WI38 (cell line): Measurements from ENCODE around the gene COX4I1.

ENCODE experiments used
- H3K4me3 ChIP-seq: 2 replicates; pipeline ENCODE4 v1.5.1; 2011; ENCODE audit warnings: low read depth, mild to moderate bottlenecking, control low read depth, low read length
- TF ChIP-seq, protein P1 (sequence below): IDR thresholded peaks from 2 replicates; pipeline ENCODE4 v1.5.1; 2012; ENCODE audit warnings: low read depth, mild to moderate bottlenecking, control low read depth, low read length

COX4I1 gene

DNA sequence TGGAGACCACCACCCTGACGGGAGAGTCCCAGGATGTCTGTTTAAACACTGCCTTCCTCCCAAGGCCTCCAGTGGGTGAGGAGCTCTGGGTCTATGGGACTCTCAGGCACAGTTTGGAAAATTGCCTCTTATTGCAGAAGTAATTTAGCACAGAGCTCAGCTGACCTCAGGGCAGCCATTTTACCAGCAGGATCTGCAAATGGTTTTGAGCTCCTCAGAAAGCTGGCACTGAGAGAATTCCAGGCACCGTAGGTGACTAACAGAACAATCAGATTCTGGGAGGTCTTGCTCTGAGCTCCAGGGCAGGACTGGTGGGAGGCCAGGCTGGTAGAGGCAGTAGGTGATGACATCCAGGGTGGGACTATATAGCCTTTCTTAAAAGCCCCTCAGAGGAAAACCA, 31.3 kb upstream of the COX4I1 start:
- TF ChIP-seq, protein P1, sequence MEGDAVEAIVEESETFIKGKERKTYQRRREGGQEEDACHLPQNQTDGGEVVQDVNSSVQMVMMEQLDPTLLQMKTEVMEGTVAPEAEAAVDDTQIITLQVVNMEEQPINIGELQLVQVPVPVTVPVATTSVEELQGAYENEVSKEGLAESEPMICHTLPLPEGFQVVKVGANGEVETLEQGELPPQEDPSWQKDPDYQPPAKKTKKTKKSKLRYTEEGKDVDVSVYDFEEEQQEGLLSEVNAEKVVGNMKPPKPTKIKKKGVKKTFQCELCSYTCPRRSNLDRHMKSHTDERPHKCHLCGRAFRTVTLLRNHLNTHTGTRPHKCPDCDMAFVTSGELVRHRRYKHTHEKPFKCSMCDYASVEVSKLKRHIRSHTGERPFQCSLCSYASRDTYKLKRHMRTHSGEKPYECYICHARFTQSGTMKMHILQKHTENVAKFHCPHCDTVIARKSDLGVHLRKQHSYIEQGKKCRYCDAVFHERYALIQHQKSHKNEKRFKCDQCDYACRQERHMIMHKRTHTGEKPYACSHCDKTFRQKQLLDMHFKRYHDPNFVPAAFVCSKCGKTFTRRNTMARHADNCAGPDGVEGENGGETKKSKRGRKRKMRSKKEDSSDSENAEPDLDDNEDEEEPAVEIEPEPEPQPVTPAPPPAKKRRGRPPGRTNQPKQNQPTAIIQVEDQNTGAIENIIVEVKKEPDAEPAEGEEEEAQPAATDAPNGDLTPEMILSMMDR: no peak
- no peak overlapping the region for H3K4me3 ChIP-seq

DNA sequence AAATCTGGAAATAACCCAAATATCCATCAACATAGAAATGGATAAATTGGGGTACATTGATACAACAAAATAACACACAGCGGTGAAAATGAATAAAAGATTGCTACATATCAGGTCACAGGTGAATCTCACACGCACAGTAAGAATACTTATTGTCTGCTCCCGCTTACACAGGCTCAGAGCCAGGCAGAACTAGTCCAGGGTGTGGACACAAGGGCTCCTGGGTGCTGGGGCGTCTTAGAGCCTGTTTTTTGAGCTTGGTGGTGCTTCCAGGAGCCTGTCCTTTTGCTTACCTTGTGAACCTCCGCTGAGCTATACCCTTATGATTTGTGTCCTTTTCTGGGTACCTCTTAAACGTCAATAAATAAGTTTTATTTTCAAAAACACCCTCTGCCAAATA, 28.8 kb upstream of the COX4I1 start:
- no peak overlapping the region for H3K4me3 ChIP-seq

DNA sequence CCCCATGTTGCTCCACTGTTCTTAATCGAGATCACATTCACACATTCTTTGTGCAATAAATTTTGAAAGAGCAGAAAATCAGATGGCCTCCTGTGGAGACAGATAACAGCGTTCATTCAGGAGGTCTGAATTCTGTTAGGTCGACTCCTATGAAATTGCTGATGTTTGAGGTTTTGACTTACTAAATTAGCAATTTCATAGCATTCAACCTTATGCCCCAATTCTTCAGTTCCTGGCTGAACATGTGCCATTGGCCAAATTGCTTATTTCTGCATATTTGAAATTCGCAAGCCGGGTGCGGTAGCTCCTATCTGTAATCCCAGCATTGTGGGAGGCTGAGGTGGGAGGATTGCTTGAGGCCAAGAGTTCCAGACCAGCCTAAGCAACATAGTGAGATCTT, 26.5 kb upstream of the COX4I1 start:
- no peak overlapping the region for H3K4me3 ChIP-seq
- TF ChIP-seq, protein P1: no peak

More for the DNA sequence above, 28.8 kb upstream of the COX4I1 start:
- TF ChIP-seq, protein P1: no peak

DNA sequence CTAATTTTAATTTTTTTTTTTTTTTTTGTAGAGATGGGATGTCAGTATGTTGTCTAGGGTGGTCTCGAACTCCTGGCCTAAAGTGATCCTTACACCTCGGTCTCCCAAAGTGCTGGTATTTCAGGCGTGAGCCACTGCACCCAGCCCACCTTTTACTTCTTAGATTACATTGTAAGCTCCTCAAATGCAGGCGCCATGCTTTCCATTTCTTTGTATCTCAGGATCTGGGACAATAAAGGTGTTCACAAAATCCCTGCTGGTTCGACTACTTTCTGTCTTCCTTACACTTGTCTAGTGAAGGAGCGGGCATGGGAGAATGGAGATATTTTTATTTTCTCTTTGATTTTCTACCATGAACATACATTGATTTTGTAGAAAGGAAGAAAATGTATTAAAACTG, 25.4 kb upstream of the COX4I1 start:
- TF ChIP-seq, protein P1: no peak
- H3K4me3 ChIP-seq: no peak overlapping the region

DNA sequence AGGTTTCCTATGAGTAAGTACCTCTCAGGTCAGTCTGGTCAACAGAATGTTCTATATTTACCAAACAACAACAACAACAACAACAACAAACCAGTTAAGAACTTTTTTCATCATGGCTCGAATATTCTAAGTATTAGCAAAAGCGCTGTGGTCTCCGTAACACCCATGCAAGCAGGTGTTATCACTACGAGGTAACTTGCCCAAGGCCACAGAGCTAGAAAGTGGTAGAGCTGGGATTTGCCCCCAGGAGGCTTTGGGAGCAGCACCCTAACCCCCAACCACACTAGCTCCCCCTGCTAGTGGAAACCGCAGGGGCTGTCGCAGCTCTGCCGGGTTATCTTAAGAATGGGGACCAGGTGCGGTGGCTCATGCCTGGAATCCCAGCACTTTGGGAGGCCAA, 24.7 kb upstream of the COX4I1 start:
- TF ChIP-seq, protein P1: no peak
- H3K4me3 ChIP-seq: no peak overlapping the region

DNA sequence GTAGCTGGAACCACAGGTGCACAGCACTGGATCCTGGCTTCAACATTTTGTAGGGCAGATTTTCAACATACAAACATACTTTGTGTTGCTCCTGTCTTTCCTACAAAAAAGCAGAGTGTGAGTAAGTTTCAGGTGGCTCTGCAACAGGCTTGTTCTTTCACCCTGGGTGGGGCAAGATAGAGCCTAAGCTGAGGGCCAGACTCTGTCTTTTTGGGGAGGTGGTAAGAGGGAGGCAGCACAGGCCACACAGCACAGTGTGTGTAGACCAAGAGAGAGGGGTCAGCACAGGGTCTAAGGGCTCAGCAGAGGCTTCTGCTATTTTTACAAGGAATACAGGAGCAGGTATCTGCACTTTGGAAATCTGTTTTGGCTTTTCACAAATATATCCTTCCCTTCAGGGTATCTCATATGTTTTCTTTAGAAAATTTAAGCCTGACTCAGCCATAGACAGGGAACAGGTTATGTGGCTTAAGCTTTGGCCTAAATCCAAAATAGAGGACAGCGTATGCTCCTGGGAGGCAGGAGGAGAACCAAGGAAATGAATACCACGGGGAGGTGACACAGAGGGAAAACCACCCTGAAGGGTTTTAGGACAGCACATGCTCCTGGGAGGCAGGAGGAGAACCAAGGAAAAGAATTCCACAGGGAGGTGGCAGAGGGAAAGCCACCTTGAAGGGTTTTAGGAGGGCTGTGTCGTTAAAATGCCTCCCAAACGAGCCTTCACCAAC, 21.7 kb upstream of the COX4I1 start:
- TF ChIP-seq, protein P1: no peak
- H3K4me3 ChIP-seq: no peak overlapping the region

DNA sequence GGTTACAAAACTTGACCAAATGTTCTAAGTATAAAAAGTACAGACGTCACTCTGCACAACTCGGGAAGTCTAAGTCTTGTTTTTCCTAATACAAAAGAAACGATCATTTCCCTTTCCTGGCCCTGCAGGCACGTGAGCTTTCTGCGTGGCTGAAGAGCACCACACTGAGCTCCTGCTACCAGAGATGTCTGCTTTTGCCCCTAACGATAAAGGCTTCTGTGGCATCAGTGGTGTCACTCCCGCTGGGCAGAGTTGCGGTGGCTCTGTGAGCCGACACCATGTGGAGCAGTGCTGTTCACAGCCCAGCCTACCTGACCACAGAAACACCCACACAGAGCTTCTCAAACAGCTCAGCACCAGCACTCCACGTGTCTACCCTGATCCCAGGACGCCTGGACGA, 20.6 kb upstream of the COX4I1 start:
- TF ChIP-seq, protein P1: no peak

More for the DNA sequence above, 20.6 kb upstream of the COX4I1 start:
- no peak overlapping the region for H3K4me3 ChIP-seq
